ENCODE results near the gene CCZ1B.
A peak's percentile ranks its signal among the peaks of the same experiment; 100 is the strongest.
"Not testable (repeated sequence)": the region's sequence is repeated elsewhere in the genome, so short reads cannot be mapped to it uniquely, and the experiment has no call there.

Gene CCZ1B

DNA sequence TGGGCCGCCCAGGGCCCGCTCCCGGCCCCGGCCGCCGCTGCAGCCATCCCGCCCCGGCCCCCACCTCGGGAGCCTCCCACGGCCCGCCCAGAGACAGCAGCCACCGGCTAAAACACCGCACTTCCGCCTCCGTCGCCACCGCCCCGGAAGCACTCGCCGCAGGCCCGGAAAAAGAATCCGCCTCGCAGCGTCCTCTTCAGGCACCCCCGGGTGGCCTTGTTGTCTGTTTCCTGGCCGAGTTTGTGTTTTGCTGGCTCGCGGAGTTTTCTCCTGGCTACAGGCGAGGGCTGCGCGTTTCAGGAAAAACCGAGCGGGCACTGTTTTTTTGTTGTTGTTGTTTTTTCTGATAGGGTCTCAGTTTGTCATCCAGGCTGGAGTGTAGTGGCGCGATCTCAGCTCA, at the start of gene CCZ1B:
Gene CCZ1B, minus strand, starts transcription at position 125 of the 400 bp plus-strand sequence. Its CDS starts 78 bp downstream, at position 47.
- FAIRE-seq = peak; percentile 62
- DNase-seq (ENCODE audit: low spot score) = not testable (repeated sequence)

DNA sequence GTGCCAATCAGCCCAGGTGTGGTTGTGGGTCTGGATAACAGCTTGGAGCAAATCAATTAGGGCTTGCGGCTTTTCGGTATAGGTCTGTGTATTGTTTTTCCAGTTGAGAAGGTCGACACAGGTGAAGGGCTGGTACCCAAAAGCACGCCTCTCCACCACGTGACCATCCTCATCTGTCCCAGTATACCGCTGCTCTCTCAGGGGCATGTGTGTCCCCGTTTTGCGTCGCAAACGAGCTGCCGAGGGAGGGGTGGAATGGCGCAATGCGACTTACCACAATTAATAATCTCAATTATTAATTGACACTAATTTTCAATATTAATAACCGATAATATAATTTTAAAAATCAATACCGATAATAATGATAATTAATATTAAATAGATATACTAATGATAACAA, 48.9 kb upstream of the CCZ1B start:
- DNase-seq (ENCODE audit: low spot score); FAIRE-seq: not testable (repeated sequence)

- not testable (repeated sequence) for DNase-seq (ENCODE audit: low spot score); FAIRE-seq
Measured at GRCh38 chr7:6872246-6872945, 46.3 kb upstream of the CCZ1B start.

DNA sequence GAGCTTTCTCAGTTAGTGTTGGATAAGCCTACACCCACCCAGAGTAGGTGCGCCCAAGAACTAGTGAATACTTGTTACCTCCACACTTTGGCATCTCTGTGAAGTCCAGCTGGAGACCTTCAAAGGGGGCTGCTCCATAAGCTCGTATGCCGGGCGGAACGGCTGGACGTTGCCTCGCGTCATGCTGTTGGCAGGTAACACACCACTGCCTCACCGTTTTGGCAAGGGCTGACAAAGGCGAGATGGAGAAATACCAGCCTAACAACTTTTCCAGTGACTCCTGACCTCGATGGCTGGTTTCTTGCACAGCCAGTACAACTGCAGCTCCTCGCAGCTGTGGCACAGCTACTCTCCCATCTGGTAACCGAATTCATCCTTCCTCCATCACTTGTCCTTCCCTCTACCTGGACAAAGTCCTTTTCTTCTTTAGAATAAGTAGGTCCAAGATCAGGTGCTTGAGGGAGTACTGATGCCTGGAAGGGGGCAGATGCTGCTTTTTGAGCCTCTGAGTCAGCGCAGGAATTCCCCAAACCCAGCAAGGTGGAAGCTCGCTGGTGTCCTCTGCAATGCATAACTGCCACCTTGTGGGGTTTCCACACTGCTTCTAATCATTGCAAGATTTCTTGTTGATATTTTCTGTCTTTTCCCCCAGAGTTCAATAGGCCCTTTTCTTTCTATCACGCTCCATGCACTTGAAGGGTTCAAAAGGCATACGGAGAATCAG, 45.5 kb upstream of the CCZ1B start:
- DNase-seq (ENCODE audit: low spot score) = not testable (repeated sequence)

DNA sequence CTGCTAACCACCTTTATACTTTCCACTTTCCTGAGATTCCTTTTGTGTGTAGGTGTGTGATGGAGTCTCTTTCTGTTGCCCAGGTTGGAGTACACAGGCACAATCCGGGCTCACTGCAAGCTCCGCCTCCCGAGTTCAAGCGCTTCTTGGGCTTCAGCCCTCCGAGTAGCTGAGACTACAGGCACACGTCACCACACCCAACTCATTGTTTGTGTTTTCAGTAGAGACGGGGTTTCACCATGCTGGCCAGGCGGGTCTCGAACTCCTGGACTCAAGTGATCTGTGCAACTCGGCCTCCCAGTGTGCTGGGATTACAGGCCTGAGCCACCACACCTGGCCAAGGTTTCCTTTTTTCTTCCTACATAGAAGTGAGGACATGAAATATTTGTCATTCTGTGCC, 38.7 kb upstream of the CCZ1B start:
- not testable (repeated sequence) for DNase-seq (ENCODE audit: low spot score); FAIRE-seq

More for the DNA sequence above, 45.5 kb upstream of the CCZ1B start:
- peak; percentile 79 for FAIRE-seq

DNA sequence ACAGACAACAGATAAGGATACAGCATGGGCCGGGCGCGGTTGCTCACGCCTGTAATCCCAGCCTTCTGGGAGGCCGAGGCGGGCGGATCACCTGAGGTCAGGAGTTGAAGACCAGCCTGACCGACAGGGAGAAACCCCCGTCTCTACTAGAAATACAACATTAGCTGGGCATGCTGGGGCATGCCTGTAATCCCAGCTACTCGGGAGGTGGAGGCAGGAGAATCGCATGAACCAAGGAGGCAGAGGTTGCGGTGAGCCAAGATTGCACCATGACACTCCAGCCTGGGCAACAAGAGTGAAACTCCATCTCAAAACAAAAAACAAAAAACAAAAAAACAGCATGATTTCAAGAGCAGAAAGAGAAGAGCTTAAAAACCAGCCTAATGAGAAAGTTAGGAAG, 38.1 kb upstream of the CCZ1B start:
- FAIRE-seq; DNase-seq (ENCODE audit: low spot score): not testable (repeated sequence)

DNA sequence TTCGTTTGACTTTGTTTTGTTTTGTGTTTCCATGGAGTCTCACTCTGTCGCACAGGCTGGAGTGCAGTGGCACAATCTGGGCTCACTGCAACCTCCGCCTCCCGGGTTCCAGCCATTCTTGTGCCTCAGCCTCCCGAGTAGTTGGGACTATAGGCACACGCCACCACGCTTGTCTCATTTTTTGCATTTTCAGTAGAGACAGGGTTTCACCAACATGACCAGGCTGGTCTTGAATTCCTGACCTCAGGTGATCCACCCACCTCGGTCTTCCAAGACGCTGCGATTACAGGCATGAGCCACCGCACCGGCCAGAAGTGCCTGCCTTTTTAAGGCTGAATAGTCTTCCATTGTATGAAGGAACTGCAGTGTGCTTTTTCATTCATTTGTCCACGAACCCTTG, 36.8 kb upstream of the CCZ1B start:
- not testable (repeated sequence) for FAIRE-seq; DNase-seq (ENCODE audit: low spot score)

GRCh38 chr7:6857721-6858314, 31.7 kb upstream of the CCZ1B start:
- DNase-seq (ENCODE audit: low spot score) (peak; percentile 58), FAIRE-seq (peak; percentile 77)

GRCh38 chr7:6855563-6856131, 29.6 kb upstream of the CCZ1B start:
- DNase-seq (ENCODE audit: low spot score); FAIRE-seq: not testable (repeated sequence)

GRCh38 chr7:6854747-6855562, 28.9 kb upstream of the CCZ1B start:
- not testable (repeated sequence) for DNase-seq (ENCODE audit: low spot score); FAIRE-seq

- FAIRE-seq; DNase-seq (ENCODE audit: low spot score): not testable (repeated sequence)
Measured at GRCh38 chr7:6853681-6854080, 27.6 kb upstream of the CCZ1B start.

GRCh38 chr7:6849127-6849526, 23.1 kb upstream of the CCZ1B start:
- DNase-seq (ENCODE audit: low spot score); FAIRE-seq: not testable (repeated sequence)

GRCh38 chr7:6847751-6848150, 21.7 kb upstream of the CCZ1B start:
- not testable (repeated sequence) for DNase-seq (ENCODE audit: low spot score); FAIRE-seq

DNA sequence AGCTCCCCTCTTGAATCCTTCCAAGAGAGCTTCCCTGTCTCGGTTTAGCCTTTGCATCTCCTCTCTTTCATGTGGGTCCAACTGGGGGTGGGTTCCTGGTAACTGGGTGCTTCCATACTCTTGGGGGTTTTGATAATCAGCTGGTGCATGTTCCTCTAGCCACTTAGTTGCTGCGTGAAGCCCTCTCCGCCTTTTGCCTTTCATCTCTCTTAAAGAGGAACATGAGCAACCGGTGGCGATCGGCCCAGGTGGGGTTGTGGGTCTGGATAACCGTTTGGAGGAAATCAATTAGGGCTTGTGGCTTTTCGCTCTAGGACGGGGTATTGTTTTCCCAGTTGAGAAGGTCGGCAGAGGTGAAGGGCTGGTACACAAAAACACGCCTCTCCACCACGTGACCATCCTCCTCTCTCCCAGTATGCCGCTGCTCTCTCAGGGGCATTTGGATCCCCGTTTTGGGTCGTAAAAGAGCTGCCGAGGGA, 19.9 kb upstream of the CCZ1B start:
- DNase-seq (ENCODE audit: low spot score); FAIRE-seq: not testable (repeated sequence)

- not testable (repeated sequence) for DNase-seq (ENCODE audit: low spot score); FAIRE-seq
Measured at GRCh38 chr7:6843654-6844053, 17.6 kb upstream of the CCZ1B start.

- FAIRE-seq; DNase-seq (ENCODE audit: low spot score): not testable (repeated sequence)
Measured at GRCh38 chr7:6843092-6843491, 17.0 kb upstream of the CCZ1B start.

DNA sequence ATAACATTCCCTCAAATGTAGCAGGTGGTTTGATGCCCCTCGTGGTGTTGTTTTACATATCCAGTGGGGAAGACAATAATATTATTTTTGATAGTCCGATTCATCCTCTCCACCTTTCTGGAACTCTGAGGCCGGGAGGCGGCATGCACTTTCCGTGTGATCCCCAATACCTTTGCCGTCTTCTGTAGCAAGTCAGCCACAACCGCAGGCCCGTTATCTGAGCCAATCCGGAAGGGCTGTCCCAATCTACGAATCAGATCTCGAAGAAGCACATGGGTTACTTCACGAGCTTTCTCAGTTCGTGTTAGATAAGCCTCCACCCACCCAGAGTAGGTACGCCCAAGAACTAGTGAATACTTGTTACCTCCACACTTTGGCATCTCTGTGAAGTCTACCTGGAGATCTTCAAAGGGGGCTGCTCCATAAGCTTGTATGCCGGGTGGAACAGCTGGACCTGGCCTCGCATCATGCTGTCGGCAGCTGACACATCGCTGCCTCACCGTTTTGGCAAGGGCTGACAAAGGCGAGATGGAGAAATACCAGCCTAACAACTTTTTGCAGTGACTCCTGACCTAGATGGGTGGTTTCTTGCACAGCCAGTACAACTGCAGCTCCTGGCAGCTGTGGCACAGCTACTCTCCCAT, 16.3 kb upstream of the CCZ1B start:
- DNase-seq (ENCODE audit: low spot score); FAIRE-seq: not testable (repeated sequence)

DNA sequence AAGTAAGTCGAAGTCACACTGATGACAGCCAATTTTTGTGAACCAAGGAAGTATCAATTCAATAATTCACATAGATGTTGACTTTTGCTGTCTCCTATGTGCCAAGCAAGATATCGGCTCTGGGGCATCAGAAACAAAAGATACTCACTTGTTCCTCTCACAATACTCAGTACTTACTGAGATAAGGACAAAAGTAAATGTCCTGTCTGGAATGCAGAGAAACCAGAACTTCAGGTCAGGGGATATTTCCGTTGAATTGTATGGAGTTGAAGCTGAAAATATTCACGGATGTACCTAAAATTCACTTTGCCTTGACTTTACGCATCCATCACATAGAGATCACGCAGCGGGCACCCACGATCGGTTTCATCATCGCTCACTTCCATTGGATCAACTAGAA, 11.0 kb upstream of the CCZ1B start:
- DNase-seq (ENCODE audit: low spot score) = not testable (repeated sequence)
- peak; percentile 9 for FAIRE-seq

DNA sequence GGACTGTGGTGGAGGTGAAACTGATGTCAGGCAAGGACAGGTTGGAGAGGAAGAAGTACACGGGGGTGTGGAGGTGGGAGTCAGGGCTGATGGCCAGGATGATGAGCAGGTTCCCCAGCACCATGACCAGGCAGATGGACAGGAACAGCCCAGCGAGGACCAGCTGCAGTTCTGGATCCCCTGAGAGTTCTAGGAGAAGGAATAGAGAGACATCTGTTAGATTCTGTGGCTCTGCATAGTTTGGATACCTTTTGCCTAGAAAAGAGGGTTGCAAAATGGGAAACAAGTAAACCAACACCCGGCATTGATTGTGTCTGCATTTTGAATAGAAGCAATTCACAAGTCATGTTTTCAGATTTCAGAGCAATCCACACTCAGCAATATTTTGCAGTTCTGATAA, 9.4 kb upstream of the CCZ1B start:
- not testable (repeated sequence) for DNase-seq (ENCODE audit: low spot score); FAIRE-seq

DNA sequence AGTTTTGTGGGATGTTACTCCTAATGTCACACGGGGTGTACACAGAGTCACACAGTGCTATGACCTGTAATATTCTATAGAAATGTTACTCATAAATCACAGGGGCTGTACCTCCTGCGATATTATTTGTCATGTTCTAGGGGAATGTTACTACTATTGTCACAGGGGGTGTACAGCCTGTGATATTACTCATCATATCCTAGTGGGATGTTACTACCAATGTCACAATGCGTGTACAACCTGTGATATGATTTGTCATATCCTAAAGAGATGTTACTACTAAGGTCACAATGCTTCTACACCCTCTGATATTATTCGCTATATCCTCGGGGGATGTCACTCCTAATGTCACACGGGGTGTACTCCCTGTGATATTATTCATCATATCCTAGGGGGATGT, 7.6 kb upstream of the CCZ1B start:
- no peak for DNase-seq (ENCODE audit: low spot score)
- peak; percentile 86 for FAIRE-seq

Data from urothelium cell line (cell line).